KMS-11 (cell line): Measurements from ENCODE around the gene ERAS.

Source experiments
- H2AFZ ChIP-seq: fragments of 200-600 bp; sonication (generic); 2 replicates; pipeline ENCODE4 v1.6.1; 2016; ENCODE audit warnings: antibody characterized with exemption, mixed run types, low read depth
- H3K27ac ChIP-seq: fragments of 200-600 bp; sonication (generic); 2 replicates; pipeline ENCODE4 v1.6.1; 2016; ENCODE audit warnings: mild to moderate bottlenecking, mixed run types
- H3K27me3 ChIP-seq: fragments of 200-600 bp; sonication (generic); 2 replicates; pipeline ENCODE4 v1.6.1; 2017; ENCODE audit warnings: mild to moderate bottlenecking, low read depth, mixed run types, moderate library complexity; ENCODE audit not compliant: insufficient read depth
- H3K36me3 ChIP-seq: fragments of 200-600 bp; sonication (generic); 2 replicates; pipeline ENCODE4 v1.6.1; 2017; ENCODE audit warnings: mild to moderate bottlenecking, mixed run types; ENCODE audit not compliant: insufficient read depth
- H3K4me1 ChIP-seq: fragments of 200-600 bp; sonication (generic); 2 replicates; pipeline ENCODE4 v1.6.1; 2016; ENCODE audit warnings: mild to moderate bottlenecking, low read depth, mixed run types; ENCODE audit not compliant: poor library complexity, severe bottlenecking
- H3K4me2 ChIP-seq: fragments of 200-600 bp; sonication (generic); 2 replicates; pipeline ENCODE4 v1.7.0; 2016; ENCODE audit warnings: mild to moderate bottlenecking, mixed run types
- H3K4me3 ChIP-seq: fragments of 200-600 bp; sonication (generic); IDR thresholded peaks from 2 replicates; pipeline ENCODE4 v1.6.1; 2017; ENCODE audit warnings: low read depth, low read length, mixed read lengths; ENCODE audit not compliant: insufficient read depth
- H3K79me2 ChIP-seq: fragments of 200-600 bp; sonication (generic); 2 replicates; pipeline ENCODE4 v1.6.1; 2016; ENCODE audit warnings: low read depth, mixed run types; ENCODE audit not compliant: insufficient read depth
- H3K9ac ChIP-seq: fragments of 200-600 bp; sonication (generic); 2 replicates; pipeline ENCODE4 v1.6.1; 2016; ENCODE audit warnings: mild to moderate bottlenecking, mixed run types
- H4K20me1 ChIP-seq: fragments of 200-600 bp; sonication (generic); 2 replicates; pipeline ENCODE4 v1.6.1; 2016; ENCODE audit warnings: mild to moderate bottlenecking, mixed run types; ENCODE audit not compliant: insufficient read depth
- CTCF ChIP-seq: fragments of 200-600 bp; sonication (generic); conservative IDR thresholded peaks from 2 replicates; pipeline ENCODE4 v1.6.1; 2017; ENCODE audit warnings: low read depth, mild to moderate bottlenecking, antibody characterized with exemption, low read length, moderate library complexity, mixed read lengths

The ERAS gene

GRCh38 chrX:48793935-48794334 lies 32.4 kb upstream of the ERAS start:
- Histone ChIP-seq H3K27ac (no peak overlapping the region), H3K27me3 (no peaks in the 10 kb centered on the region), H3K79me2 (no peaks in the 10 kb centered on the region), H2AFZ (no peak overlapping the region), H3K4me1 (no peaks in the 10 kb centered on the region), H3K4me3 (no peak overlapping the region), H3K36me3 (no peaks in the 10 kb centered on the region), H3K4me2 (no peak overlapping the region), H4K20me1 (no peaks in the 10 kb centered on the region), H3K9ac (no peak overlapping the region)
- no peak for TF ChIP-seq CTCF

GRCh38 chrX:48794340-48794910 lies 31.9 kb upstream of the ERAS start:
- Histone ChIP-seq H4K20me1 (no peaks in the 10 kb centered on the region), H3K4me2 (no peak overlapping the region), H3K4me1 (no peaks in the 10 kb centered on the region), H3K27me3 (no peaks in the 10 kb centered on the region), H3K27ac (no peak overlapping the region), H3K36me3 (no peaks in the 10 kb centered on the region), H3K9ac (no peak overlapping the region), H3K79me2 (no peaks in the 10 kb centered on the region), H2AFZ (no peak overlapping the region), H3K4me3 (no peak overlapping the region)
- TF ChIP-seq CTCF = no peak

GRCh38 chrX:48794911-48795515 lies 31.3 kb upstream of the ERAS start:
- Histone ChIP-seq H2AFZ (no peak overlapping the region), H3K4me3 (no peak overlapping the region), H3K4me1 (no peaks in the 10 kb centered on the region), H4K20me1 (no peaks in the 10 kb centered on the region), H3K36me3 (no peaks in the 10 kb centered on the region), H3K9ac (no peak overlapping the region), H3K27me3 (no peaks in the 10 kb centered on the region), H3K79me2 (no peaks in the 10 kb centered on the region), H3K4me2 (no peak overlapping the region), H3K27ac (no peak overlapping the region)
- TF ChIP-seq CTCF = no peak

GRCh38 chrX:48798318-48798717 lies 28.0 kb upstream of the ERAS start:
- H4K20me1 ChIP-seq = no peaks in the 10 kb centered on the region
- H3K79me2 ChIP-seq = no peaks in the 10 kb centered on the region
- H3K9ac ChIP-seq = no peak overlapping the region
- TF ChIP-seq CTCF = no peak
- peaks cover 4% of the 10 kb centered on the region for H3K4me1 ChIP-seq
- H3K27ac ChIP-seq = no peak overlapping the region
- H3K4me3 ChIP-seq = no peak overlapping the region
- no peaks in the 10 kb centered on the region for H3K36me3 ChIP-seq
- no peak overlapping the region for H2AFZ ChIP-seq
- H3K4me2 ChIP-seq = no peak overlapping the region
- no peaks in the 10 kb centered on the region for H3K27me3 ChIP-seq
